NOMO-1 treated with DMSO at 0.1 percent for 48 hours (cell line): Measurements from ENCODE around the gene TIGD1.
A peak's percentile ranks its signal among the peaks of the same experiment; 100 is the strongest.

ENCODE experiments used
- DNase-seq: peaks from one replicate; lab custom pipeline; 2025; ENCODE audit not compliant: unreplicated experiment; lab: John Stamatoyannopoulos, UW

Gene TIGD1

GRCh38 chr2:232550354-232551249 is at the start of gene TIGD1, which contains the start of gene EIF4E2:
TSS of gene TIGD1 (minus strand) at chr2:232550557. CDS start at chr2:232549882, 675 bp downstream.
TSS of gene EIF4E2 (plus strand) at chr2:232550689. CDS start at chr2:232550725, 36 bp downstream.
- peak; percentile 91 for DNase-seq

GRCh38 chr2:232598293-232598692 is 47.9 kb upstream of the TIGD1 start:
- DNase-seq, result no peak

GRCh38 chr2:232597362-232598079 is 47.2 kb upstream of the TIGD1 start:
- no peak for DNase-seq

DNA sequence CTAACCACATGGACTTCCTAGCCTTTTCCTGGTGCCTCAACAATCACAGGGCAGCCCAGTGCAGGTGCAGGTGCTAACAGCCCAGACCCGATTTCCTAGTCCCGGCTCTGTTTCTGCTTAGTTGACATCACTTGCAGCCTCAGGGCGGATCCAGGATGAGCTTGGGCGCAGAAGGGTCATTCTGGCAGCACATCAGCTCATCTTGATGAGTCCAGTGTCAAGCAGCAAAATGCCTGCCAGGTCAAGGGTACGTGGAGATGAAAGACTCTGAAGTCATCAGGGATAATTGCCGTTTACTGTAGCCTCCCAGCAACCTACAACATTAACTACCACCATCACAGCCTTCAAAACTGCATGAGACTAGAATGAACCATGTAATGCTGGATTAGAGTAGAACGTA is 43.6 kb upstream of the TIGD1 start:
- DNase-seq, result no peak

GRCh38 chr2:232592772-232593395 is 42.5 kb upstream of the TIGD1 start:
- no peak for DNase-seq

DNA sequence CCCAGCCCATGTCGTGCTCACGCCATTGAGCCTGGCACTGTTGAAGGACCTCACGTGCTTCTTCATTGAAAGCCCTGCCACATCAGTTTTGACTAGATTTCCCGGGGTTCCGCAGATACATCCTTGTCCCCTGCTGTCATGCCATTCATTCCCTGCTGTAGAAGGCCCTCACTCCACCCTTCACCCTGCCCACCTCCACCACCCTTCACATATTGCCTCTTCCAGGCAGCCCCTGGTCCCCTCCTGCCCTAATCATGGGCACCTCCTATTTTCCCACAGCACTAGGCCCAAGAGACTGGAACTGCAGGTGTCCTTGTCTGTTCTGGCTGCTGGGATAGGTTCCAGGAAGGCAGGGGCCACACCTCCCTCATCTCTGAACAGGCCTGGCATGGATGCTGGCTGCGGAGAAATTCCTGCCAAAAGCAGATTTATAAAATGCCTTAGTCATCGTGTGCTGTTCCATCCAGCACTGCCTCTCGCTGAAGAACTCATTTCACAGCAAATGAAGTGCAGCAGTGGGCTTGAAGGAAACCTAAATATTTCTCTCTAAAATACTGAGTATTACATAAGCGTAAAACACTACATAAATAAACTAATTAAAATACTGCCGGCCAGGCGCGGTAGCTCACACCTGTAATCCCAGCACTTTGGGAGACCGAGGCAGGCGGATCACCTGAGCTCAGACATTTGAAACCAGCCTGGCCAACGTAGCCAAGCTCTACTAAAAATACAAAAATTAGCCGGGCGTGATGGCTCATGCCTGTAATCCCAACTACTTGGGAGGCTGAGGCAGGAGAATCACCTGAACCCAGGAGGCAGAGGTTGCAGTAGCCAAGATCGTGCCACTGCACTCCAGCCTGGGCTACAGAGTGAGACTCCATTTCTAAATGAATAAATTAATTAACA is 38.6 kb upstream of the TIGD1 start:
- no peak for DNase-seq

DNA sequence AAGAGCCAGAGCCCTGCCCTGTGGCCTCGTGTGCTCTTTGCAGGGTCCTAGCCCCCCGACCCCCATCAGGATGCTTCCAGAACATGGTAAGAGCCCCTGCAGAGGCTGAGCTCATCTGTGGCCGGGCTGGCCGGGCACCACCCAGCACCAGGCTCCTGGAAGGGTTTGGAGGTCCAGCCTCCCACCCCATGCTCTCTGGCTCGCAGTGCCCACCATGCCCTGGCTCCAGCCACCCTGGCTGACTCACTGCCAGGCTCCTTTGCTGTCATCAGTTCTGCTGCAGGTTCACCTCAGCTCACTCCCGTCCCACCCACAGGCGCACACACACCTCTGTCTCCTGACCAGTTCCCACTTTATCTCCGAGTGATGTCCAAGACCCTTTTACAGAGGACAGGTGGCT is 37.7 kb upstream of the TIGD1 start:
- no peak for DNase-seq

DNA sequence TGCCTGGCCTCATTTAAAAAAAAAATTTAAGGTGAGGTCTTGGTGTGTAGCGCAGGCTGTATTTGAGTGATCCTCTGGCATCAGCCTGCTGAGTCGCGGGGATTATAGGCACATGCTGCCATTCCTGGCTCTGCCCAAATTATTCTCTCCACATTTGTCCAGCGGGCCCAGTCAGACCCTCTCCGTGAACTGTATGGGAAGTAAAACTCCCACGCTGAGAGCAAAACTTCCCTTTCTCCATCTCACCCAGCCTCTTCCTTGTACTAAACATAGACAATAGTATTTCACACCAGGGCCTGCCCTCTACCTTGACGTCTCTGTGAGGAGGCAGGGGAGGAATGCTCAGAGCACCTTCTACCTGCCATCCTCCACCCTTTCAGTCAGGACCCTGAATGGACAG is 37.2 kb upstream of the TIGD1 start:
- peak; percentile 12 for DNase-seq

- DNase-seq, result no peak
Observed at GRCh38 chr2:232586943-232587505, 36.7 kb upstream of the TIGD1 start.

GRCh38 chr2:232584238-232584637 is 33.9 kb upstream of the TIGD1 start:
- DNase-seq, result no peak

- no peak for DNase-seq
Observed at GRCh38 chr2:232581725-232582124, 31.4 kb upstream of the TIGD1 start.

GRCh38 chr2:232580648-232580981 is 30.3 kb upstream of the TIGD1 start:
- no peak for DNase-seq

- DNase-seq, result no peak
Observed at GRCh38 chr2:232578626-232579025, 28.3 kb upstream of the TIGD1 start.

GRCh38 chr2:232577841-232578240 is 27.5 kb upstream of the TIGD1 start:
- no peak for DNase-seq

- DNase-seq, result no peak
Observed at GRCh38 chr2:232576995-232577394, 26.6 kb upstream of the TIGD1 start.

DNA sequence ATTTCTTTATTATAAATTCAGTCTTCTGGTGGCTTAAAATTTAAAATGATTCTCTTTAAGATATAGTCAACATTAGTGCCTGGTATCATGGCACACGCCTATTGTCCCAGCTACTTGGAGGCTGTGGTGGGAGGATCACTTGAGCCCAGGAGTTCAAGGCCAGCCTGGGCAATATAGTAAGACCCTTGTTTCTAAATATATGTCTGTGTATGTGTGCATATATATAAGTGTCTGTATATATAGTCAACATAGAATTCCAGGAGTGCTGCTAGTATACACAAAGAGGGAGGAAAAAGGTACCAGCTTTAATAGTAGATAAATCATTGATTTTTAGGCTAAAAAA is 25.0 kb upstream of the TIGD1 start:
- DNase-seq, result no peak

DNA sequence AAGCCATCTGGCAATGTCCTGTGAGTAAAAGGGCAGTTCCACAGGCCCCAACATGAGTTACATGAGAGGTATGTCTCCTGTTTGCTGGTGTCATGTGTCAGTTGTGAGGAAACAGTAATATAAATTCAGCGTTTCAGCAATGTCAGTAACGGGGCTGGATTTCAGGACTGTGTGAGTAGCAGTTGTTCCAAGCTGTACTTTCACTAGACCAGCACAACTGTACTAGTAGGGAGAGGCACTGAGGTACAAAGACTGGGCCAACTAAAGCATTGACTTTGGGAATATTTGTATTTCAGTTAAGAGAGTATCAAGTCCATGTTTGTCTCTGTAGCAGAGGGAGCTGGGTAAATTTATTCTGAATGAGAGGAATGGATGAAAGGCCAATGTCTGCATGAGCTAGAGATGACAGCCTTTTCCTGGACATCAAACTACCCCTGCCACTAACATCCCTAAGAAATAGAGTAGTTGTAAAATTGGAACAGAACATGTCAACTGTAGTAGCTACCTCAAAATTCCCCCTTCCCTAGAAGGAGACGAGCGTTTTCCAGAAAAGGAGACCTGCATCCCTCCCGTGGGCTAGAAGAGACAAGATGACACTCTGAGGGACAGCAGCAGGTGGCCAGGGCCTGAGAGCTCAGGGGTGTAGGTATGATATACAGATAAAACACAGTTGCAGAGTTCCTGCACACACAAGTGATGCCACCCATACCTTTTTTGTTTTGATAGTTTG is 24.5 kb upstream of the TIGD1 start:
- no peak for DNase-seq

GRCh38 chr2:232573771-232574435 is 23.5 kb upstream of the TIGD1 start:
- no peak for DNase-seq

DNA sequence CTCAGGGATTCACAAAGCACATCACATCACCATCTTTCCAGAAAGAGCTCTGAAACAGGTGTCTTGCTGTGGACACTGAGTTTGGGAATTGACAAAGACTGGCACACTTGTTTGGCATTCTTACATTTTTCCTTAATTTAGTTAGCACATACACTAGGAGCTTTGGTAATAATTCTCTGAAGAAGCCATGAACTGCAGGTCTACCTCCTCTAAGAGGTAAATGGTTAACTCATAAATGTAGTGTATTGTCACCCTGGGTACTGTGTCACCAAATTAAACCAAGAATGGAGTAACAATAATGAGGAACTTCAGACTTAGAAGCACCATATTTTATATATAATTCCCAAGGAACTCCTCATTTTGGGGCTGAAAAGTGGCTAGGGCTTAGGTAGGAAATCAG is 22.7 kb upstream of the TIGD1 start:
- DNase-seq, result no peak
